H9 (cell line): ENCODE results near the gene NXNL2. TPM values are rescaled to one million over a fixed set of nuclear protein-coding genes. Genes with fewer than 3 reads are reported as not detected.

Experiments
- DNase-seq: peaks from one replicate; pipeline ENCODE4 v3.0.0-alpha.2; 2017
- H2AFZ ChIP-seq: one replicate; pipeline ENCODE4 v1.6.1; 2013; ENCODE audit warnings: mild to moderate bottlenecking, low read length, control low read depth, moderate library complexity
- H2AK5ac ChIP-seq: 2 replicates; pipeline ENCODE4 v1.6.1; 2013; ENCODE audit warnings: low read length, control low read depth, mixed read lengths; ENCODE audit not compliant: insufficient read length
- H2BK120ac ChIP-seq: one replicate; pipeline ENCODE4 v1.6.1; 2013; ENCODE audit warnings: low read depth, mild to moderate bottlenecking, low read length, control low read depth, inconsistent platforms; ENCODE audit not compliant: poor library complexity, severe bottlenecking
- H2BK12ac ChIP-seq: 2 replicates; pipeline ENCODE4 v1.6.1; 2013; ENCODE audit warnings: low read length, control low read depth, mixed read lengths, low read depth; ENCODE audit not compliant: insufficient read length
- H2BK15ac ChIP-seq: 2 replicates; pipeline ENCODE4 v1.6.1; 2013; ENCODE audit warnings: low read depth, low read length, control low read depth
- H2BK20ac ChIP-seq: one replicate; pipeline ENCODE4 v1.6.1; 2013; ENCODE audit warnings: low read depth, mild to moderate bottlenecking, low read length, control low read depth, inconsistent platforms; ENCODE audit not compliant: poor library complexity, severe bottlenecking
- H2BK5ac ChIP-seq: 2 replicates; pipeline ENCODE4 v1.6.1; 2013; ENCODE audit warnings: low read length, control low read depth, mixed read lengths; ENCODE audit not compliant: insufficient read length
- H3K14ac ChIP-seq: 2 replicates; pipeline ENCODE4 v1.6.1; 2013; ENCODE audit warnings: low read length, control low read depth; ENCODE audit not compliant: insufficient read depth
- H3K18ac ChIP-seq: 2 replicates; pipeline ENCODE4 v1.6.1; 2013; ENCODE audit warnings: low read depth, mild to moderate bottlenecking, mixed read lengths, low read length, control low read depth; ENCODE audit not compliant: insufficient read length
- H3K23ac ChIP-seq: 2 replicates; pipeline ENCODE4 v1.6.1; 2013; ENCODE audit warnings: low read length, control low read depth, mixed read lengths, low read depth; ENCODE audit not compliant: insufficient read length
- H3K23me2 ChIP-seq: 2 replicates; pipeline ENCODE4 v1.6.1; 2013; ENCODE audit warnings: low read depth, mild to moderate bottlenecking, mixed read lengths, low read length, control low read depth; ENCODE audit not compliant: insufficient read length, poor library complexity, severe bottlenecking
- H3K27ac ChIP-seq: 2 replicates; pipeline ENCODE4 v1.5.1; 2013; ENCODE audit warnings: low read length, control low read depth, mixed read lengths, low read depth; ENCODE audit not compliant: insufficient read length
- H3K27me3 ChIP-seq: 2 replicates; pipeline ENCODE4 v1.6.1; 2013; ENCODE audit warnings: low read length, control low read depth, inconsistent platforms; ENCODE audit not compliant: insufficient read depth
- H3K4ac ChIP-seq: 2 replicates; pipeline ENCODE4 v1.6.1; 2013; ENCODE audit warnings: low read depth, mild to moderate bottlenecking, control low read depth, inconsistent platforms, low read length, moderate library complexity
- H3K4me1 ChIP-seq: 2 replicates; pipeline ENCODE4 v1.6.1; 2013; ENCODE audit warnings: low read length, control low read depth, inconsistent platforms; ENCODE audit not compliant: insufficient read depth
- H3K4me2 ChIP-seq: 2 replicates; pipeline ENCODE4 v1.6.1; 2013; ENCODE audit warnings: low read length, control low read depth, mixed read lengths; ENCODE audit not compliant: insufficient read length, insufficient read depth
- H3K56ac ChIP-seq: 2 replicates; pipeline ENCODE4 v1.6.1; 2013; ENCODE audit warnings: low read depth, mild to moderate bottlenecking, mixed read lengths, low read length, control low read depth; ENCODE audit not compliant: insufficient read length
- H3K79me1 ChIP-seq: 2 replicates; pipeline ENCODE4 v1.6.1; 2013; ENCODE audit warnings: low read depth, mild to moderate bottlenecking, moderate library complexity, low read length, control low read depth, inconsistent platforms; ENCODE audit not compliant: insufficient read depth, poor library complexity, severe bottlenecking
- H3K79me2 ChIP-seq: 2 replicates; pipeline ENCODE4 v1.6.1; 2013; ENCODE audit warnings: low read length, control low read depth, inconsistent platforms; ENCODE audit not compliant: insufficient read depth
- H3K9ac ChIP-seq: 2 replicates; pipeline ENCODE4 v1.6.1; 2013; ENCODE audit warnings: low read length, control low read depth, mixed read lengths; ENCODE audit not compliant: insufficient read length; ENCODE audit errors: extremely low read depth
- H3K9me3 ChIP-seq: one replicate; pipeline ENCODE4 v1.6.1; 2013; ENCODE audit warnings: low read depth, low read length, inconsistent platforms; ENCODE audit not compliant: control insufficient read depth
- H3T11ph ChIP-seq: one replicate; pipeline ENCODE4 v1.6.1; 2013; ENCODE audit warnings: mild to moderate bottlenecking, low read length, control low read depth, inconsistent platforms
- H4K20me1 ChIP-seq: one replicate; pipeline ENCODE4 v1.6.1; 2013; ENCODE audit not compliant: control insufficient read depth, insufficient read length, insufficient read depth
- H4K5ac ChIP-seq: 2 replicates; pipeline ENCODE4 v1.6.1; 2013; ENCODE audit warnings: low read depth, mild to moderate bottlenecking, mixed read lengths, low read length, control low read depth; ENCODE audit not compliant: insufficient read length
- H4K8ac ChIP-seq: replicated peaks from 2 replicates; pipeline ENCODE4 v1.6.1; 2013; ENCODE audit warnings: low read length, control low read depth, mixed read lengths, low read depth; ENCODE audit not compliant: insufficient read length
- H4K91ac ChIP-seq: 2 replicates; pipeline ENCODE4 v1.6.1; 2013; ENCODE audit warnings: low read depth, mild to moderate bottlenecking, moderate library complexity, mixed read lengths, low read length, control low read depth; ENCODE audit not compliant: insufficient read length
- H3K27ac Mint-ChIP-seq, 3 experiments: 2 replicates in 2 of 3; 3 replicates in 1 of 3; pipeline ENCODE4 v1.8.0; 2020 to 2021; ENCODE audit warnings: mixed read lengths in 3 of 3, mild to moderate bottlenecking in 1 of 3, moderate library complexity in 1 of 3
- H3K27me3 Mint-ChIP-seq: 2 replicates; pipeline ENCODE4 v1.8.0; 2021; ENCODE audit warnings: low read depth, mild to moderate bottlenecking, moderate library complexity, mixed read lengths
- H3K36me3 Mint-ChIP-seq, 3 experiments: 2 replicates in 2 of 3; 3 replicates in 1 of 3; pipeline ENCODE4 v1.8.0; 2020 to 2021; ENCODE audit warnings: low read depth in 3 of 3, mixed read lengths in 3 of 3; ENCODE audit not compliant: insufficient read depth in 1 of 3
- H3K4me1 Mint-ChIP-seq, 2 experiments: 2 replicates each; pipeline ENCODE4 v1.8.0; 2020; ENCODE audit warnings: mixed read lengths in 2 of 2
- H3K4me3 Mint-ChIP-seq, 2 experiments: 2 replicates in 1 of 2; 3 replicates in 1 of 2; pipeline ENCODE4 v1.8.0; 2020 to 2021; ENCODE audit warnings: mild to moderate bottlenecking in 2 of 2, mixed read lengths in 2 of 2, moderate library complexity in 1 of 2
- H3K9me3 Mint-ChIP-seq, 2 experiments: 2 replicates in 1 of 2; 3 replicates in 1 of 2; pipeline ENCODE4 v1.8.0; 2020; ENCODE audit warnings: mild to moderate bottlenecking in 2 of 2, mixed read lengths in 2 of 2, moderate library complexity in 1 of 2
- WGBS: extraction: QIAGEN DNeasy Blood & Tissue Kit; methylation state at CpG from one replicate; pipeline ENCODE4 v1.1.7; 2013; ENCODE audit warnings: missing lambda C conversion rate, low lambda C conversion rate, mixed read lengths; ENCODE audit not compliant: insufficient read length; ENCODE audit errors: extremely low coverage; 5-methylcytosine and 5-hydroxymethylcytosine counted together
- total RNA-seq: library from RNA; stranded (reverse); gene quantifications from 2 replicates; pipeline ENCODE4 v1.2.1, GENCODE V29; 2021
- TF ChIP-seq, protein P1 (sequence below): fragments of 200-600 bp; sonication (generic); conservative IDR thresholded peaks from 3 replicates; pipeline ENCODE4 v1.8.0; 2021; ENCODE audit warnings: antibody characterized with exemption, mild to moderate bottlenecking

NXNL2 gene
- total RNA-seq, 1 experiment from 2014 or later, result 0.57 TPM

DNA sequence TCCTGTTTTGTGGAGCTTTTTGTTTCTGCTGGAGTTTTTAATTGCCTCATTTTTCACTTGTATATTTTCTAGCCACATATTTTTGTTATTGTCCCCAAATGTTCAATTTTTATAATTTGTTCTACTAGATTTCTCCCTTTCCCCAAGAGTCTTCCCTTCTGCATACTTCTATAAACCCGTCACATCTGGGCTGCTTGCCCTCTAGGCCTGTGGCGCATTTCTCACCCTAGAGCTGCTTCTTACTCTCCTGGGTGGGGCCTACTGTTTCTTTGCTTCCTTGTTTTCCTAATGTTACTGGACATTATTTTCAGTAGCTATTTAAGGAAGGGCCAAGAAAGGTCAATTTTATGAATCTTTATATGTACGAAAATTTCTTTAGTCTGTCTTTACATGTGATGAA, 51.5 kb downstream of the NXNL2 start:
- Histone ChIP-seq H2BK20ac (no peak overlapping the region), H3K56ac (no peak overlapping the region), H3K79me2 (no peaks in the 10 kb centered on the region), H3K23me2 (no peaks in the 10 kb centered on the region), H3K9me3 (no peaks in the 10 kb centered on the region), H4K5ac (no peak overlapping the region), H2AFZ (no peak overlapping the region), H2BK12ac (no peak overlapping the region), H3K14ac (no peak overlapping the region), H4K91ac (no peak overlapping the region), H2BK15ac (no peak overlapping the region), H2BK120ac (no peak overlapping the region), H3K23ac (no peak overlapping the region), H3K4me2 (no peak overlapping the region), H2BK5ac (no peak overlapping the region), H3K18ac (no peak overlapping the region), H3K79me1 (no peaks in the 10 kb centered on the region), H4K20me1 (no peaks in the 10 kb centered on the region), H3K27me3 (no peaks in the 10 kb centered on the region), H3T11ph (no peak overlapping the region), H3K27ac (no peak overlapping the region), H3K9ac (no peak overlapping the region), H3K4me1 (no peaks in the 10 kb centered on the region), H3K4ac (no peak overlapping the region), H2AK5ac (no peak overlapping the region), H4K8ac (no peak overlapping the region)
- WGBS, result no CpG with 5 or more reads among the region's 3 CpGs
- Mint-ChIP-seq H3K9me3 (peaks cover 0 to 5% of the 10 kb centered on the region in 2 experiments; a peak in 3 of 5 replicates), H3K36me3 (peaks cover 0 to 2% (median 0%) of the 10 kb centered on the region in 3 experiments; a peak in 1 of 7 replicates), H3K27ac (no peak overlapping the region), H3K4me3 (no peak overlapping the region), H3K27me3 (no peaks in the 10 kb centered on the region; the same call in none of the 2 replicates), H3K4me1 (peaks cover 2 to 6% of the 10 kb centered on the region in 2 experiments)
- TF ChIP-seq, protein P1, sequence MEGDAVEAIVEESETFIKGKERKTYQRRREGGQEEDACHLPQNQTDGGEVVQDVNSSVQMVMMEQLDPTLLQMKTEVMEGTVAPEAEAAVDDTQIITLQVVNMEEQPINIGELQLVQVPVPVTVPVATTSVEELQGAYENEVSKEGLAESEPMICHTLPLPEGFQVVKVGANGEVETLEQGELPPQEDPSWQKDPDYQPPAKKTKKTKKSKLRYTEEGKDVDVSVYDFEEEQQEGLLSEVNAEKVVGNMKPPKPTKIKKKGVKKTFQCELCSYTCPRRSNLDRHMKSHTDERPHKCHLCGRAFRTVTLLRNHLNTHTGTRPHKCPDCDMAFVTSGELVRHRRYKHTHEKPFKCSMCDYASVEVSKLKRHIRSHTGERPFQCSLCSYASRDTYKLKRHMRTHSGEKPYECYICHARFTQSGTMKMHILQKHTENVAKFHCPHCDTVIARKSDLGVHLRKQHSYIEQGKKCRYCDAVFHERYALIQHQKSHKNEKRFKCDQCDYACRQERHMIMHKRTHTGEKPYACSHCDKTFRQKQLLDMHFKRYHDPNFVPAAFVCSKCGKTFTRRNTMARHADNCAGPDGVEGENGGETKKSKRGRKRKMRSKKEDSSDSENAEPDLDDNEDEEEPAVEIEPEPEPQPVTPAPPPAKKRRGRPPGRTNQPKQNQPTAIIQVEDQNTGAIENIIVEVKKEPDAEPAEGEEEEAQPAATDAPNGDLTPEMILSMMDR, result no peak
- DNase-seq, result no peak
